Measurements from ENCODE around the gene ZKSCAN3. TPM values are rescaled to one million over a fixed set of nuclear protein-coding genes. Genes with fewer than 3 reads are reported as not detected.
"Not testable (repeated sequence)": the region's sequence is repeated elsewhere in the genome, so short reads cannot be mapped to it uniquely, and the experiment has no call there.

Gene ZKSCAN3
- total RNA-seq, 2 experiments from 2014 or later: 3.2 to 6.7 TPM

DNA sequence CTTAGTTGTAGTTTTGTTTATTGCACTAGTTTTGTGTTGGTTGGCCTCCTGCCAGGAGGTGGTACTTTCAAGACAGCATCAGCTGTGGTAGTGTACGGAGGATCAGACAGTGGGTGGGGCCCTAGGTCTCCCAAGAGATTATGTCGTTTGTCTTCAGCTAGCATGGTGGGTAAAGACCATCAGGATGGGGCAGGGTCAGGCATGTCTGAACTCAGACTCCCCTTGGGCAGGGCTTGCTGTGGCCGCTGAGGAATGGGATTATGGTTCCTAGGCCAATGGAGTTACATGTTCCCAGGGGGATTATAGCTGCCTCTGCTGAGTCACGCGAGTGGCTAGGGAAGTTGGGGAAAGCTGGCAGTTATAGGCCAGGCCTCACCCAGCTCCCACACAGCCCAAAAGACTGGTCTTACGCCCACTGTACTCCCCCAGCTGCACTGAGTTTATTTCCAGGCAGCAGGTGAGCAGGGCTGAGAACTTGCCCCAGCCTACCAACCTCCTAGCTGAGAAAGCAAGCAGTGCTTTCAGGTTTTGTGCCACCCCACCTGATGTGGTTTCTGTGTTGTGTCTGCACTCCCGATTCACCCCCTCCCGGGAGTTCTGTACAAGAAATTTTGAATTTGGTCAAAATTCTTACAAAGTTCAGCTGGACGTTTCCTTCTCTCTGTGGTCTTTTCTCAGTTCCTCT lies 38.5 kb upstream of the ZKSCAN3 start:
- Histone ChIP-seq H3K27ac (ENCODE audit: low read depth, low read length, poor library complexity, severe bottlenecking) (no peak overlapping the region), H3K9me2 (ENCODE audit: insufficient read depth, low read length) (no peaks in the 10 kb centered on the region), H3K79me2 (ENCODE audit: insufficient read depth, low read depth, low read length) (no peaks in the 10 kb centered on the region), H3K4me1 (ENCODE audit: insufficient read depth, low read length, poor library complexity, severe bottlenecking) (no peaks in the 10 kb centered on the region), H4K20me1 (ENCODE audit: insufficient read depth, low read length) (no peaks in the 10 kb centered on the region), H3K4me3 (ENCODE audit: low read depth, low read length, poor library complexity, severe bottlenecking) (no peak overlapping the region), H3K36me3 (ENCODE audit: insufficient read depth, low read length) (no peaks in the 10 kb centered on the region), H2AFZ (ENCODE audit: low read length) (no peak overlapping the region), H3K9me3 (ENCODE audit: low read length) (no peaks in the 10 kb centered on the region), H3K4me2 (ENCODE audit: low read length) (no peak overlapping the region)
- intact Hi-C loops (cut with micrococcal nuclease; ENCODE audit: unreplicated experiment): no loop called here
- POLR2A ChIA-PET: no interaction called here
- no TSS peak for BruUV-seq (replicated peaks)
- CTCF ChIA-PET (ENCODE audit: unreplicated experiment): no interaction called here
- DNase-seq (ENCODE audit: low spot score): no peak
- TF ChIP-seq, protein P1, sequence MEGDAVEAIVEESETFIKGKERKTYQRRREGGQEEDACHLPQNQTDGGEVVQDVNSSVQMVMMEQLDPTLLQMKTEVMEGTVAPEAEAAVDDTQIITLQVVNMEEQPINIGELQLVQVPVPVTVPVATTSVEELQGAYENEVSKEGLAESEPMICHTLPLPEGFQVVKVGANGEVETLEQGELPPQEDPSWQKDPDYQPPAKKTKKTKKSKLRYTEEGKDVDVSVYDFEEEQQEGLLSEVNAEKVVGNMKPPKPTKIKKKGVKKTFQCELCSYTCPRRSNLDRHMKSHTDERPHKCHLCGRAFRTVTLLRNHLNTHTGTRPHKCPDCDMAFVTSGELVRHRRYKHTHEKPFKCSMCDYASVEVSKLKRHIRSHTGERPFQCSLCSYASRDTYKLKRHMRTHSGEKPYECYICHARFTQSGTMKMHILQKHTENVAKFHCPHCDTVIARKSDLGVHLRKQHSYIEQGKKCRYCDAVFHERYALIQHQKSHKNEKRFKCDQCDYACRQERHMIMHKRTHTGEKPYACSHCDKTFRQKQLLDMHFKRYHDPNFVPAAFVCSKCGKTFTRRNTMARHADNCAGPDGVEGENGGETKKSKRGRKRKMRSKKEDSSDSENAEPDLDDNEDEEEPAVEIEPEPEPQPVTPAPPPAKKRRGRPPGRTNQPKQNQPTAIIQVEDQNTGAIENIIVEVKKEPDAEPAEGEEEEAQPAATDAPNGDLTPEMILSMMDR (conservative IDR thresholded peaks at IDR 0.05; ENCODE audit: low read length): no peak
- TF ChIP-seq EZH2phosphoT487 (IDR thresholded peaks at IDR 0.05; ENCODE audit: borderline replicate concordance, low read depth, low read length): no peak

- Histone ChIP-seq H3K9me3 (ENCODE audit: low read length) (no peaks in the 10 kb centered on the region), H4K20me1 (ENCODE audit: insufficient read depth, low read length) (no peaks in the 10 kb centered on the region), H3K27ac (ENCODE audit: low read depth, low read length, poor library complexity, severe bottlenecking) (no peak overlapping the region), H2AFZ (ENCODE audit: low read length) (no peak overlapping the region), H3K9me2 (ENCODE audit: insufficient read depth, low read length) (no peaks in the 10 kb centered on the region), H3K79me2 (ENCODE audit: insufficient read depth, low read depth, low read length) (no peaks in the 10 kb centered on the region), H3K4me1 (ENCODE audit: insufficient read depth, low read length, poor library complexity, severe bottlenecking) (no peaks in the 10 kb centered on the region), H3K36me3 (ENCODE audit: insufficient read depth, low read length) (no peaks in the 10 kb centered on the region), H3K4me3 (ENCODE audit: low read depth, low read length, poor library complexity, severe bottlenecking) (no peak overlapping the region), H3K4me2 (ENCODE audit: low read length) (no peak overlapping the region)
- no peak for DNase-seq (ENCODE audit: low spot score)
- no TSS peak for BruUV-seq (replicated peaks)
- ChIA-PET POLR2A (no interaction called here), CTCF (ENCODE audit: unreplicated experiment) (no interaction called here)
- TF ChIP-seq EZH2phosphoT487 (IDR thresholded peaks at IDR 0.05; ENCODE audit: borderline replicate concordance, low read depth, low read length): no peak
- TF ChIP-seq, protein P1 (conservative IDR thresholded peaks at IDR 0.05; ENCODE audit: low read length): no peak
- intact Hi-C loops (cut with micrococcal nuclease; ENCODE audit: unreplicated experiment): no loop called here
Observed at GRCh38 chr6:28312939-28313338, 36.8 kb upstream of the ZKSCAN3 start.

DNA sequence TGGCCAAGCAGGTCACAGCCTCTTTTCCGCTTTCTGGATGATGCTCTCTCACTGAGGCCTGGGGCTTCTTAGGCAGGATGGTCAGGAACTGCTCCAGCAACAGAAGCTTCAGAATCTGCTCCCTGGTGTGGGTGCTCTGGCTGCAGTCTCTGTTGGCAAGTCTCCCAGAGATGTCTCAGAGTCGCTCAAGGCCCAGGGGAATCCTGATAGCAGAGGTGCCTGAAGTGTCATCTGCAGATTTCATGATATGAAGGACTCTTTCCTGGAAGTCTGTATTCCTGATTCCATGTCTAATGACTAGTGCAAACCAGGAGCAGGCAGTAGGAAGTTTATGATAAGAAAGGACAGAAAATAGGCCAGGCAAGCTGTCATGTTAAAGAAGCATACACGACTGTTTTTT lies 34.1 kb upstream of the ZKSCAN3 start:
- H3K9me2 ChIP-seq (ENCODE audit: insufficient read depth, low read length): no peaks in the 10 kb centered on the region
- H3K36me3 ChIP-seq (ENCODE audit: insufficient read depth, low read length): no peaks in the 10 kb centered on the region
- H3K4me3 ChIP-seq (ENCODE audit: low read depth, low read length, poor library complexity, severe bottlenecking): no peak overlapping the region
- no peaks in the 10 kb centered on the region for H4K20me1 ChIP-seq (ENCODE audit: insufficient read depth, low read length)
- TF ChIP-seq EZH2phosphoT487 (IDR thresholded peaks at IDR 0.05; ENCODE audit: borderline replicate concordance, low read depth, low read length): no peak
- TF ChIP-seq, protein P1 (conservative IDR thresholded peaks at IDR 0.05; ENCODE audit: low read length): no peak
- H3K27ac ChIP-seq (ENCODE audit: low read depth, low read length, poor library complexity, severe bottlenecking): no peak overlapping the region
- no peaks in the 10 kb centered on the region for H3K9me3 ChIP-seq (ENCODE audit: low read length)
- no peaks in the 10 kb centered on the region for H3K79me2 ChIP-seq (ENCODE audit: insufficient read depth, low read depth, low read length)
- H3K4me1 ChIP-seq (ENCODE audit: insufficient read depth, low read length, poor library complexity, severe bottlenecking): no peaks in the 10 kb centered on the region
- no peak overlapping the region for H2AFZ ChIP-seq (ENCODE audit: low read length)
- no TSS peak for BruUV-seq (replicated peaks)
- no peak overlapping the region for H3K4me2 ChIP-seq (ENCODE audit: low read length)
- POLR2A ChIA-PET: no interaction called here
- CTCF ChIA-PET (ENCODE audit: unreplicated experiment): no interaction called here
- DNase-seq (ENCODE audit: low spot score): no peak
- intact Hi-C loops (cut with micrococcal nuclease; ENCODE audit: unreplicated experiment): no loop called here

DNA sequence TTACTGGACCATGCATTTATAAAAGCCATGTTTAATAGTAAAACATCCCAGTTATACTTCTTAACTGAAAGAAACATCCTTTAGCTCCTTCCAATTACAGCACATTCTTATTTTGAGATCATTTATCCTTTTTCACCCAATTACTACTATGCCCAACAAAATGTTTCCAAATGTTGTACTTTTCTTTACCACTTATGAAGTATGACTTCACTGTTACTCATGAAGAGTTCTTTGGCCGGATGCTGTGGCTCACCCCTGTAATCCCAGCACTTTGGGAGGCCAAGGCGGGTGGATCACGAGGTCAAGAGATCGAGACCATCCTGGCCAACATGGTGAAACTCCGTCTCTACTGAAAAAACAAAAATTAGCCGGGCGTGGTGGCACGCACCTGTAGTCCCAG lies 31.9 kb upstream of the ZKSCAN3 start:
- H4K20me1 ChIP-seq (ENCODE audit: insufficient read depth, low read length); H3K79me2 ChIP-seq (ENCODE audit: insufficient read depth, low read depth, low read length); H2AFZ ChIP-seq (ENCODE audit: low read length); DNase-seq (ENCODE audit: low spot score); intact Hi-C loops (cut with micrococcal nuclease; ENCODE audit: unreplicated experiment); CTCF ChIA-PET (ENCODE audit: unreplicated experiment); POLR2A ChIA-PET; H3K4me3 ChIP-seq (ENCODE audit: low read depth, low read length, poor library complexity, severe bottlenecking); H3K4me2 ChIP-seq (ENCODE audit: low read length); H3K9me3 ChIP-seq (ENCODE audit: low read length); H3K36me3 ChIP-seq (ENCODE audit: insufficient read depth, low read length); BruUV-seq (replicated peaks); H3K27ac ChIP-seq (ENCODE audit: low read depth, low read length, poor library complexity, severe bottlenecking); H3K4me1 ChIP-seq (ENCODE audit: insufficient read depth, low read length, poor library complexity, severe bottlenecking); H3K9me2 ChIP-seq (ENCODE audit: insufficient read depth, low read length): not testable (repeated sequence)
